IMR-90 (cell line): ENCODE results near the gene PSAPL1. TPM values are rescaled to one million over a fixed set of nuclear protein-coding genes. Genes with fewer than 3 reads are reported as not detected.

ENCODE experiments used
- ATAC-seq: fragments of 200-7000 bp; cut with Tn5 transposase; 2 replicates; pipeline ENCODE4 v1.9.1; 2020; ENCODE audit warnings: low read depth, mild to moderate bottlenecking, moderate library complexity
- BruUV-seq: library from RNA; stranded (reverse); fragments of 400-500 nt; replicated peaks from 2 replicates; lab custom pipeline; 2021; lab: Mats Ljungman, UMichigan
- CTCF ChIA-PET: fragments of 300-600 bp; formaldehyde crosslinking; extraction: SDS; loops from one replicate; lab custom pipeline; 2021; ENCODE audit warnings: antibody characterized with exemption; lab: Yijun Ruan, JAX
- POLR2A ChIA-PET: fragments of 300-600 bp; sonication (Branson Sonifier 250); formaldehyde crosslinking; loops from one replicate; lab custom pipeline; 2022; ENCODE audit warnings: antibody characterized with exemption; ENCODE audit not compliant: unreplicated experiment; lab: Charles Lee
- DNase-seq: peaks from one replicate; pipeline ENCODE4 v3.0.0; 2013
- H2AFZ ChIP-seq: replicated peaks from 2 replicates; pipeline ENCODE3; 2013; ENCODE audit warnings: low read length, mild to moderate bottlenecking; ENCODE audit not compliant: poor library complexity
- H2AK5ac ChIP-seq: 2 replicates; pipeline ENCODE4 v1.6.1; 2013; ENCODE audit warnings: low read depth, low read length, inconsistent platforms
- H2AK9ac ChIP-seq: replicated peaks from 2 replicates; pipeline ENCODE3; 2013; ENCODE audit warnings: mild to moderate bottlenecking, low read depth, low read length, moderate library complexity; ENCODE audit not compliant: poor library complexity
- H2BK120ac ChIP-seq: 2 replicates; pipeline ENCODE4 v1.6.1; 2013; ENCODE audit warnings: low read depth, low read length, inconsistent platforms
- H2BK15ac ChIP-seq: 3 replicates; pipeline ENCODE4 v1.6.1; 2013; ENCODE audit warnings: low read depth, low read length, inconsistent platforms
- H2BK20ac ChIP-seq: 2 replicates; pipeline ENCODE4 v1.6.1; 2013; ENCODE audit warnings: low read depth, mild to moderate bottlenecking, inconsistent platforms, low read length, moderate library complexity
- H2BK5ac ChIP-seq: 2 replicates; pipeline ENCODE4 v1.6.1; 2013; ENCODE audit warnings: mild to moderate bottlenecking, low read depth, low read length, inconsistent platforms; ENCODE audit not compliant: poor library complexity, severe bottlenecking
- H3K14ac ChIP-seq: replicated peaks from 2 replicates; pipeline ENCODE4 v1.6.1; 2013; ENCODE audit warnings: low read depth, low read length, inconsistent platforms
- H3K18ac ChIP-seq: 2 replicates; pipeline ENCODE4 v1.6.1; 2013; ENCODE audit warnings: low read depth, low read length, control low read depth
- H3K23ac ChIP-seq: 2 replicates; pipeline ENCODE4 v1.6.1; 2013; ENCODE audit warnings: low read depth, low read length, inconsistent platforms
- H3K27ac ChIP-seq: 2 replicates; pipeline ENCODE4 v1.5.1; 2013; ENCODE audit warnings: mild to moderate bottlenecking, control low read depth, low read length; ENCODE audit not compliant: insufficient read depth
- H3K27me3 ChIP-seq: 2 replicates; pipeline ENCODE4 v1.6.1; 2013; ENCODE audit warnings: low read length; ENCODE audit not compliant: control insufficient read depth, insufficient read depth
- H3K36me3 ChIP-seq: 2 replicates; pipeline ENCODE4 v1.6.1; 2013; ENCODE audit warnings: low read length, mixed read lengths; ENCODE audit not compliant: control insufficient read depth, insufficient read depth
- H3K4ac ChIP-seq: 2 replicates; pipeline ENCODE4 v1.6.1; 2013; ENCODE audit warnings: low read depth, low read length, inconsistent platforms
- H3K4me1 ChIP-seq: 2 replicates; pipeline ENCODE4 v1.6.1; 2013; ENCODE audit warnings: low read length, mixed read lengths; ENCODE audit not compliant: control insufficient read depth, insufficient read depth
- H3K4me2 ChIP-seq: 2 replicates; pipeline ENCODE4 v1.6.1; 2013; ENCODE audit warnings: low read depth, mild to moderate bottlenecking, control low read depth, low read length, moderate library complexity
- H3K4me3 ChIP-seq: 2 replicates; pipeline ENCODE4 v1.5.1; 2013; ENCODE audit warnings: low read depth, mild to moderate bottlenecking, control low read depth, low read length, moderate library complexity; ENCODE audit not compliant: insufficient read depth
- H3K56ac ChIP-seq: 2 replicates; pipeline ENCODE4 v1.6.1; 2013; ENCODE audit warnings: low read length, inconsistent platforms; ENCODE audit not compliant: insufficient read depth; ENCODE audit errors: extremely low read depth
- H3K79me1 ChIP-seq, 2 experiments: 2 replicates each; pipeline ENCODE4 v1.6.1; 2013; ENCODE audit warnings: low read length in 2 of 2, inconsistent platforms in 1 of 2, low read depth in 1 of 2
- H3K9ac ChIP-seq: 2 replicates; pipeline ENCODE4 v1.6.1; 2013; ENCODE audit warnings: low read depth, low read length, control low read depth
- H3K9me1 ChIP-seq: 2 replicates; pipeline ENCODE4 v1.6.1; 2013; ENCODE audit warnings: low read length, inconsistent platforms; ENCODE audit not compliant: insufficient read depth
- H3K9me3 ChIP-seq: 2 replicates; pipeline ENCODE4 v1.6.1; 2013; ENCODE audit warnings: low read length; ENCODE audit not compliant: control insufficient read depth, insufficient read depth
- H4K20me1 ChIP-seq: 2 replicates; pipeline ENCODE4 v1.6.1; 2013; ENCODE audit warnings: low read length, inconsistent platforms; ENCODE audit not compliant: insufficient read depth
- H4K5ac ChIP-seq: 2 replicates; pipeline ENCODE4 v1.6.1; 2013; ENCODE audit warnings: mild to moderate bottlenecking, low read depth, low read length, control low read depth
- H4K8ac ChIP-seq, 2 experiments: 2 replicates each; pipeline ENCODE4 v1.6.1; 2013; ENCODE audit warnings: low read depth in 2 of 2, low read length in 2 of 2, control low read depth in 1 of 2, inconsistent platforms in 1 of 2
- H4K91ac ChIP-seq: 2 replicates; pipeline ENCODE4 v1.6.1; 2013; ENCODE audit warnings: low read depth, low read length, inconsistent platforms; ENCODE audit not compliant: insufficient read depth
- BHLHE40 ChIP-seq: fragments of 150-350 bp; IDR thresholded peaks from 2 replicates; pipeline ENCODE4 v1.6.1; 2016; ENCODE audit warnings: mild to moderate bottlenecking, low read depth, low read length
- CEBPB ChIP-seq: IDR thresholded peaks from 2 replicates; pipeline ENCODE4 v1.6.1; 2012; ENCODE audit warnings: low read depth, low read length, improper control_type of control experiment
- CHD1 ChIP-seq: IDR thresholded peaks from 2 replicates; pipeline ENCODE4 v1.6.1; 2012; ENCODE audit warnings: low read depth, low read length, improper control_type of control experiment
- CTCF ChIP-seq: conservative IDR thresholded peaks from 2 replicates; pipeline ENCODE4 v1.5.1; 2012; ENCODE audit warnings: mild to moderate bottlenecking, low read depth, low read length, improper control_type of control experiment
- ELK1 ChIP-seq: fragments of 150-350 bp; IDR thresholded peaks from 2 replicates; pipeline ENCODE4 v1.6.1; 2016; ENCODE audit warnings: low read depth, mild to moderate bottlenecking, low read length, moderate library complexity, borderline replicate concordance
- MAFK ChIP-seq: IDR thresholded peaks from 2 replicates; pipeline ENCODE4 v1.6.1; 2012; ENCODE audit warnings: low read depth, low read length, improper control_type of control experiment
- MAZ ChIP-seq: IDR thresholded peaks from 2 replicates; pipeline ENCODE4 v1.6.1; 2012; ENCODE audit warnings: low read depth, mild to moderate bottlenecking, low read length, improper control_type of control experiment, moderate library complexity, borderline replicate concordance
- MXI1 ChIP-seq: IDR thresholded peaks from 2 replicates; pipeline ENCODE4 v1.6.1; 2012; ENCODE audit warnings: low read depth, mild to moderate bottlenecking, low read length, moderate library complexity, borderline replicate concordance
- NFE2L2 ChIP-seq: fragments of 150-350 bp; IDR thresholded peaks from 2 replicates; pipeline ENCODE4 v1.6.1; 2016; ENCODE audit warnings: low read depth, mild to moderate bottlenecking, low read length
- POLR2A ChIP-seq: IDR thresholded peaks from 2 replicates; pipeline ENCODE4 v1.6.1; 2012; ENCODE audit warnings: mild to moderate bottlenecking, low read depth, low read length
- RAD21 ChIP-seq: IDR thresholded peaks from 2 replicates; pipeline ENCODE4 v1.6.1; 2012; ENCODE audit warnings: low read length, improper control_type of control experiment
- RFX5 ChIP-seq: IDR thresholded peaks from 2 replicates; pipeline ENCODE4 v1.8.0; 2012; ENCODE audit warnings: low read depth, mild to moderate bottlenecking, low read length, moderate library complexity
- SMC3 ChIP-seq: fragments of 150-350 bp; IDR thresholded peaks from 2 replicates; pipeline ENCODE4 v1.6.1; 2016; ENCODE audit warnings: low read depth, mild to moderate bottlenecking, antibody characterized with exemption, low read length, moderate library complexity
- USF2 ChIP-seq: fragments of 150-350 bp; IDR thresholded peaks from 2 replicates; pipeline ENCODE4 v1.6.1; 2017; ENCODE audit warnings: mild to moderate bottlenecking, antibody characterized with exemption, low read length, low read depth
- WGBS, 2 experiments: methylation state at CpG; one replicate each; pipeline versions ENCODE4 v1.1.5 to v1.1.7; 2013; ENCODE audit warnings: missing lambda C conversion rate in 2 of 2; ENCODE audit not compliant: insufficient read length in 1 of 2; ENCODE audit errors: extremely low coverage in 2 of 2; 5-methylcytosine and 5-hydroxymethylcytosine counted together
- dilution Hi-C: fragments of 300-500 bp; cut with HindIII; formaldehyde crosslinking; loops from one replicate; pipeline ENCODE4 v1.14.3; 2018; ENCODE audit warnings: low sequenced_read_pairs; ENCODE audit not compliant: unreplicated experiment
- in situ Hi-C: fragments of 300-500 bp; cut with MboI; formaldehyde crosslinking; loops from 3 replicates; pipeline ENCODE4 v1.14.3; 2019; ENCODE audit warnings: low sequenced_read_pairs, inconsistent platforms, mixed read lengths
- intact Hi-C: fragments of 100-400 bp; cut with micrococcal nuclease; formaldehyde crosslinking; loops from 2 replicates; pipeline ENCODE4 v1.10.0; 2022
- polyA plus RNA-seq, 3 experiments: library from polyadenylated mRNA; depleted of rRNA; stranded (reverse); fragments of >200 nt; gene quantifications; 2 replicates each; pipeline ENCODE4 v1.2.3, GENCODE V29; 2012; ENCODE audit warnings: low replicate concordance in 1 of 3
- total RNA-seq: library from RNA; depleted of rRNA; stranded (reverse); fragments of >200 nt; gene quantifications from 2 replicates; pipeline ENCODE4 v1.2.3, GENCODE V29; 2012

PSAPL1 gene
- total and polyA plus RNA-seq, 2 of the 4 experiments (the other 2 are of a cell fraction), result not detected

- BruUV-seq, result no TSS peak
- Histone ChIP-seq H4K91ac (no peak overlapping the region), H3K9me1 (no peaks in the 10 kb centered on the region), H4K20me1 (no peaks in the 10 kb centered on the region), H4K8ac (no peak overlapping the region), H3K56ac (no peak overlapping the region), H2AK9ac (no peak overlapping the region), H2BK20ac (no peak overlapping the region), H4K5ac (no peak overlapping the region), H2AFZ (no peak overlapping the region), H2BK5ac (no peak overlapping the region), H3K14ac (no peak overlapping the region), H2BK120ac (no peak overlapping the region), H3K79me1 (no peaks in the 10 kb centered on the region), H2BK15ac (no peak overlapping the region), H3K27me3 (peaks cover 17% of the 10 kb centered on the region; the same call in 1 of the 2 replicates), H3K9me3 (no peaks in the 10 kb centered on the region), H3K4ac (no peak overlapping the region), H3K18ac (no peak overlapping the region), H3K23ac (no peak overlapping the region), H3K36me3 (no peaks in the 10 kb centered on the region), H3K27ac (no peak overlapping the region), H3K4me3 (no peak overlapping the region), H3K9ac (no peak overlapping the region), H2AK5ac (no peak overlapping the region), H3K4me1 (no peaks in the 10 kb centered on the region), H3K4me2 (no peak overlapping the region)
- WGBS, 2 experiments, result 72% methylated on average over 4 of the region's 13 CpGs; no CpG with 5 or more reads in 1 of the 2 experiments
- ChIA-PET POLR2A (no interaction called here), CTCF (no interaction called here)
- DNase-seq, result no peak
- TF ChIP-seq MAZ (no peak), NFE2L2 (no peak), CHD1 (no peak), CTCF (no peak), MXI1 (no peak), SMC3 (no peak), USF2 (no peak), RFX5 (no peak), RAD21 (no peak), MAFK (no peak), ELK1 (no peak), POLR2A (no peak), BHLHE40 (no peak), CEBPB (no peak)
- intact Hi-C loops, result no loop called here
- no peak for ATAC-seq
- in situ Hi-C loops, result no loop called here
- dilution Hi-C loops, result no loop called here
These were observed 6.9 kb downstream of the PSAPL1 start for GRCh38 chr4:7427831-7428260.
